A673 (cell line): ENCODE results near the gene SRRM2.

Experiments
- CTCF ChIP-seq: fragments of 300-800, 200-600 bp; sonication (generic); conservative IDR thresholded peaks from 2 replicates; pipeline ENCODE4 v1.5.1; 2017; ENCODE audit warnings: low read depth, mild to moderate bottlenecking, antibody characterized with exemption, low read length, moderate library complexity, mixed read lengths
- EZH2 ChIP-seq: fragments of 200-600 bp; sonication (generic); IDR thresholded peaks from 2 replicates; pipeline ENCODE4 v1.6.1; 2017; ENCODE audit warnings: borderline replicate concordance, low read depth, mild to moderate bottlenecking, mixed read lengths, antibody characterized with exemption, low read length; ENCODE audit not compliant: poor library complexity, severe bottlenecking

DNA sequence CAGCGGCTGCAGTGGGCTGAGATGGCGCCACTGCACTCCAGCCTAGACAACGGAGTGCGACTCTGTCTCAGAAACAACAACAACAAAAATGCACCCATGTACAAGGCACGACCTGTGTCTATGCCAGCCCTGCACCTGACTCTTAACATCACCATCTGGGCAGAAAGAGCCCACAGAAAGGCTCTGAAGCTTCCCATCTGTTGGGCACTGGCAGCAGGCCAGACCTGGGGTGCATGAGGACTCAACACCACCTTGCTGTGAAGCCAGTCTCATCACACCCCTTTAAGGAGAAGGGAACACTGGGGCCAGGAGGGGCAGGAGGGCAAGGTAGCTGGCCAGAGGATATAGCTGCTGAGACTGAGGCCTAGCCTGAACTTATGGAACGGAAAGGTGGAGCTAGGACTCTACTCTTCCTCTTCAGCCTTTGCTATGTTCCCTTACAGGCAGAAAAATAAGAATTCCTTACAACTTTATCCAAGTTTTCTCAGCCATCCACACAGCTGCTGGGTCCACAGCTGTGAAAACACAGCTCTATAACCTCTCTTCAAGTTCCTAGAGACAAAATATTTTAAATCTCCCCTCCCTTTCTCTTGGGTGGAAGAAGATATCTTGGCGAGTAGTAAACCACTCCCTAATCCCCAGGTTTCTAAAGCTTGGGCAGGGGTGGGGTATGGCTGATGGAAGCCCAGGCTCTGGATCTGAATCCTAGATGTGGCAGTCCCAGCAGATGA lies 21.9 kb downstream of the SRRM2 start:
- TF ChIP-seq CTCF (no peak), EZH2 (no peak)
